GM18499 (cell line): ENCODE data around the gene GDF9.
A peak's percentile ranks its signal among the peaks of the same experiment; 100 is the strongest.

Source experiments
- ATAC-seq: cut with Tn5 transposase; IDR thresholded peaks from one replicate; pipeline ENCODE4 v1.9.1; 2021; ENCODE audit warnings: moderate number of reproducible peaks; ENCODE audit not compliant: insufficient read depth, unreplicated experiment

The GDF9 gene

GRCh38 chr5:132866342-132867045 lies at the start of gene GDF9, which contains the start of gene UQCRQ:
Gene GDF9, minus strand, starts transcription at chr5:132866469. Its CDS starts 1,936 bp downstream, at chr5:132864533.
Gene UQCRQ, plus strand, starts transcription at chr5:132866642. Its CDS starts 240 bp downstream, at chr5:132866882.
- peak; percentile 92 for ATAC-seq

GRCh38 chr5:132915681-132916080 lies 49.4 kb upstream of the GDF9 start:
- no peak for ATAC-seq

- no peak for ATAC-seq
Observed at GRCh38 chr5:132909702-132910101, 43.4 kb upstream of the GDF9 start.

GRCh38 chr5:132907161-132907560 lies 40.9 kb upstream of the GDF9 start:
- ATAC-seq: no peak

GRCh38 chr5:132905938-132906337 lies 39.7 kb upstream of the GDF9 start:
- ATAC-seq: no peak

- no peak for ATAC-seq
Observed at GRCh38 chr5:132901730-132902129, 35.5 kb upstream of the GDF9 start.

GRCh38 chr5:132901036-132901435 lies 34.8 kb upstream of the GDF9 start:
- ATAC-seq: no peak

- ATAC-seq: no peak
Observed at GRCh38 chr5:132898094-132898493, 31.8 kb upstream of the GDF9 start.

GRCh38 chr5:132896685-132897084 lies 30.4 kb upstream of the GDF9 start:
- no peak for ATAC-seq

GRCh38 chr5:132895719-132896305 lies 29.5 kb upstream of the GDF9 start:
- ATAC-seq: no peak

- ATAC-seq: no peak
Observed at GRCh38 chr5:132890817-132891216, 24.5 kb upstream of the GDF9 start.

- ATAC-seq: no peak
Observed at GRCh38 chr5:132889501-132889900, 23.2 kb upstream of the GDF9 start.

GRCh38 chr5:132887283-132887682 lies 21.0 kb upstream of the GDF9 start:
- no peak for ATAC-seq

GRCh38 chr5:132886064-132886823 lies 20.0 kb upstream of the GDF9 start:
- no peak for ATAC-seq

GRCh38 chr5:132884548-132884947 lies 18.3 kb upstream of the GDF9 start:
- ATAC-seq: no peak

DNA sequence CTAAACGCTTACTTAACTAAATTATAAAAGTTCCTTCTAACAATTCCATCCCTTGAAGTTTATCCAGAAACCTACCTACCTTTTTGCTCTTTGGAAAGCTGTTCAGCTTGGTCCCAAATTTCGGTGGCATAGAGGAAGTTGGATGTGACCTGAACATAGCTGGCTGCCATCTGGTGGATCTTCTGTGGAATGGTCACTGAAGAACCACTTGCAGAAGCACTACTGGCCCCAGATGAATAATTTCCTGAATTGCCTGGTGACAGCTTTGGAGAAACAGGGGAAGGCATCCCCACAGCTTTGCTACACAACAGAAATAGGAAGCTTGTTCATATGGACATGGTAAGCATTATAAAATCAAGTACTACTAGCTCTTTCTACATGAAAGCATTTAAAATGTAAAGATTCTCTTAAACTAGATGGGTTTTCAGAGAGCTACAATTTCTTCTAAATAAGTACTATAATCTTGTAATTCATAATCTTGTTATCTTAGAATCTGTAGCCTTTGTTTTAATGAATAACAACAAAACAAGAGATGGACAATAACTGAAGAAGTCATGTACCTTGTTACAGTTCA lies 17.1 kb upstream of the GDF9 start:
- ATAC-seq: no peak

DNA sequence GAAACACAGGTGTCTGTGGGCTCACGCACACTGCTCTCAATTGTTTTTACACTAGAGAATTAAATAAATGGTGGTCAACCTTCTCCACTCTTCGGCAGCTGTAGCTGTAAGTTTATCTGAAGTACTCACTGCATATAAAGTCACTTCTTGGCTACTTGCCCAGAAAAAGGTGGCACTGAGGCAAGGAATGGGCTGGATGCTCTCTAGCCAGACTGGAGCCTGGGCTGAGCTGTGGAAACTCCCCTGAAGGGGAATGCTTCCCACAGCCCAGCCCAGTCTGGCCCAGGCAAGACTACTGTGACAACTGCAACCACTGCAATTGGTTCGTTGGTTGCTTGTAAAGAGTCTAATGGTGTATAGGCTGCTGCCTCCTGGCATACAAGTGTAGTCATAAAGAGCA lies 11.7 kb upstream of the GDF9 start:
- no peak for ATAC-seq

DNA sequence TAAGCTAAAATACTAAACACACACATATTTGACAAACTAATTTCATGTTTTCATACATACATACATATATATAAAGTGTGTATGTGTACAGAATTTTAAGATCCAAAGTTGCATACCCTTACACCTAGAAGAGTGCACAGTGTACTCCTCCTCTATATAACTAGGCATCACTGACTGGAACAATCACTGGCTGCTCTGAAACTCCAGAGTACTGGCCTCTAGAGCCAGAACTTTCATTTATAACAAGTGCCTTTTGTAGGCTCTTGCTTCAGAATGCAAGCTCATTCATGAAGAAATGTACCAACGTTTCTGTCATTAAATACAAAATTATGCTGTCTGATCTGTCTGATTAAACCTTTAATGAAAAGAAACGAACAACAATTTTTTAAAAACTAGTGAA lies 11.2 kb upstream of the GDF9 start:
- no peak for ATAC-seq

- no peak for ATAC-seq
Observed at GRCh38 chr5:132876020-132876759, 9.9 kb upstream of the GDF9 start.

GRCh38 chr5:132873930-132874271 lies 7.6 kb upstream of the GDF9 start:
- no peak for ATAC-seq
